T-cell (primary cell): Measurements from ENCODE around the gene EPSTI1. TPM values are rescaled to one million over a fixed set of nuclear protein-coding genes. Genes with fewer than 3 reads are reported as not detected.

ENCODE experiments used
- ATAC-seq, 4 experiments: fragments of 200-7000 bp in 3 of 4; fragments of 150-1000 bp in 1 of 4; cut with Tn5 transposase; replicated peaks in 1 of 4; 1 replicate in 3 of 4; 2 replicates in 1 of 4; pipeline ENCODE4 v1.10.0; 2021; ENCODE audit warnings: moderate library complexity in 3 of 4, mild to moderate bottlenecking in 2 of 4, moderate number of reproducible peaks in 1 of 4
- CTCF ChIA-PET, 2 donors: fragments of 300-600 bp; sonication (Branson Sonifier 250); formaldehyde crosslinking; loops; one replicate each; lab custom pipeline; 2022; ENCODE audit warnings: antibody characterized with exemption in 2 of 2; lab: Charles Lee
- POLR2A ChIA-PET, 2 donors: fragments of 300-600 bp; sonication (Branson Sonifier 250); formaldehyde crosslinking; loops; one replicate each; lab custom pipeline; 2022; ENCODE audit warnings: antibody characterized with exemption in 2 of 2; lab: Charles Lee
- DNase-seq, 35 experiments: peaks; one replicate each; pipeline versions ENCODE4 v3.0.0 to v3.0.0-alpha.2; 2013 to 2023
- H3K27ac ChIP-seq: one replicate; pipeline ENCODE4 v1.5.1; 2013; ENCODE audit warnings: low read length
- H3K27me3 ChIP-seq, 2 experiments: replicated peaks in 1 of 2; 1 replicate in 1 of 2; 2 replicates in 1 of 2; pipeline versions ENCODE4 v1.6.1 to v1.7.0; 2013; ENCODE audit warnings: low read length in 1 of 2, mixed read lengths in 1 of 2; ENCODE audit not compliant: control insufficient read depth in 2 of 2, insufficient read depth in 2 of 2; ENCODE audit errors: extremely low read depth in 1 of 2
- H3K36me3 ChIP-seq, 2 donors: 1 replicate in 1 of 2; 2 replicates in 1 of 2; pipeline versions ENCODE4 v1.6.1 to v1.7.0; 2013; ENCODE audit warnings: low read length in 1 of 2; ENCODE audit not compliant: control insufficient read depth in 2 of 2, insufficient read depth in 1 of 2; ENCODE audit errors: extremely low read depth in 1 of 2
- H3K4me1 ChIP-seq, 2 experiments: 1 replicate in 1 of 2; 2 replicates in 1 of 2; pipeline versions ENCODE4 v1.6.1 to v1.7.0; 2013; ENCODE audit warnings: low read length in 2 of 2, mixed read lengths in 1 of 2; ENCODE audit not compliant: insufficient read depth in 2 of 2, control insufficient read depth in 1 of 2; ENCODE audit errors: extremely low read depth in 1 of 2
- H3K4me3 ChIP-seq, 2 donors: 1 replicate in 1 of 2; 2 replicates in 1 of 2; pipeline versions ENCODE4 v1.5.1 to v1.7.0; 2013; ENCODE audit warnings: mild to moderate bottlenecking in 2 of 2, low read length in 1 of 2, moderate library complexity in 1 of 2; ENCODE audit not compliant: control insufficient read depth in 1 of 2; ENCODE audit errors: extremely low read depth in 1 of 2
- H3K9me3 ChIP-seq: 2 replicates; pipeline ENCODE4 v1.7.0; 2013
- H3K27ac Mint-ChIP-seq, 2 donors: one replicate each; pipeline ENCODE4 v1.8.0; 2020 to 2021; ENCODE audit warnings: mild to moderate bottlenecking in 2 of 2, mixed read lengths in 2 of 2
- H3K27me3 Mint-ChIP-seq, 2 donors: one replicate each; pipeline ENCODE4 v1.8.0; 2021 to 2022; ENCODE audit warnings: mixed read lengths in 2 of 2
- H3K36me3 Mint-ChIP-seq: one replicate; pipeline ENCODE4 v1.8.0; 2021; ENCODE audit warnings: mixed read lengths
- H3K4me1 Mint-ChIP-seq, 3 donors: one replicate each; pipeline ENCODE4 v1.8.0; 2020 to 2022; ENCODE audit warnings: mixed read lengths in 3 of 3, mild to moderate bottlenecking in 1 of 3
- H3K4me3 Mint-ChIP-seq, 3 donors: one replicate each; pipeline ENCODE4 v1.8.0; 2020 to 2022; ENCODE audit warnings: mild to moderate bottlenecking in 3 of 3, mixed read lengths in 3 of 3, moderate library complexity in 3 of 3
- H3K9me3 Mint-ChIP-seq, 3 donors: one replicate each; pipeline ENCODE4 v1.8.0; 2020 to 2022; ENCODE audit warnings: mixed read lengths in 3 of 3
- WGBS: methylation state at CpG from one replicate; pipeline ENCODE4 v1.1.5; 2013; ENCODE audit warnings: missing lambda C conversion rate; ENCODE audit not compliant: insufficient coverage; 5-methylcytosine and 5-hydroxymethylcytosine counted together
- total RNA-seq, 35 experiments: library from RNA in 6 of 35; stranded (reverse) in 6 of 35; fragments of 120-200 nt in 1 of 35; gene quantifications; one replicate each; pipeline versions ENCODE4 v1.2.1 to v1.2.4 and lab custom pipeline; 2013 to 2026

Gene EPSTI1
- total RNA-seq, 5 donors from 2014 or later (not counting 1 experiment from before 2014, with no cell fraction given): 15.3 to 29.9 (median 28.5) TPM

DNA sequence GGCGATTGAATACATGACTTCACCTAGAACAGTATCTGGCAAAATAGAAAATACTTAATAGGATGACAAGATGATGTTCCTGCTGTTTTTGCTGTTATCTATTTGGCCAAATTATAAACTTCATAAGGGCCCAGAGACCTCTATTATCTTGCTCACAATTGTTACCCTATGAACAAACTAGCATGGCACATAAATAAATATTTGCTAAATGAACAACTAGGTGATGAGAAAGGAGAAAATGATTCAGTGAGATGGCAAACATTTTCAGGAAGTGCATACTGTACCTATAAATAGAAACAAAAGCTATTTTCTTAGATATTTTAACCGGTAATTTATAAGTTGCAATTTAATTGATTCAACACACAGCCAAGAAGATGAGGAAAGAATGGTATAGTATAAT is 132.3 kb downstream of the EPSTI1 start:
- Histone ChIP-seq H3K4me3 (no peak overlapping the region), H3K27me3 (no peaks in the 10 kb centered on the region), H3K27ac (no peak overlapping the region), H3K36me3 (no peaks in the 10 kb centered on the region), H3K4me1 (no peaks in the 10 kb centered on the region), H3K9me3 (no peaks in the 10 kb centered on the region)
- no peak for DNase-seq
- ChIA-PET POLR2A (no interaction called here), CTCF (no interaction called here)
- no CpG with 5 or more reads among the region's 2 CpGs for WGBS
- H3K27ac Mint-ChIP-seq: no peak overlapping the region
- no peaks in the 10 kb centered on the region for H3K36me3 Mint-ChIP-seq
- no peaks in the 10 kb centered on the region for H3K9me3 Mint-ChIP-seq
- no peaks in the 10 kb centered on the region for H3K4me1 Mint-ChIP-seq
- H3K4me3 Mint-ChIP-seq: no peak overlapping the region
- H3K27me3 Mint-ChIP-seq: peaks cover 9 to 11% of the 10 kb centered on the region in 2 donors
- no peak for ATAC-seq

DNA sequence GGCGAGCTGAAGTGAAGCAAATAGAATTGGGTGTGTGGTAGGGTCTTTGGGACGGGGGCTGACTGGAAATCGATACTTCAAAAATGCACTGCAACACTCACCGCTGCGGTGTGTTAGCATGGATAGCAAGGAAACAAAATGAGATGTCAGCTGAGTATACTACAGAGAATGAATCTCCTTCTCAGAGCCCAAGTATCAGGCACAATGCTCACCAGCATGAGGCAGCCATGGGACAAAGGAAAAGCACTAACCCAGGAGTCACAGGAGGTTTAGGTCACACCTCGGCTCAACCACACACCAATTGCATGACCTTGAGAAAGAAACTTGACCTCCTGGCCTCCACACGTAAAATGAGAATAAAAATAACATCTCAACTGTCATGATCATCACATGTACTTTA is 136.6 kb downstream of the EPSTI1 start:
- H3K27ac Mint-ChIP-seq: no peak overlapping the region
- CTCF ChIA-PET: no interaction called here

GRCh38 chr13:42852136-42852535 is 139.9 kb downstream of the EPSTI1 start:
- POLR2A ChIA-PET: no interaction called here
- H3K27me3 ChIP-seq: no peaks in the 10 kb centered on the region
- Mint-ChIP-seq H3K36me3 (no peaks in the 10 kb centered on the region), H3K27ac (no peak overlapping the region), H3K4me1 (no peaks in the 10 kb centered on the region), H3K9me3 (no peaks in the 10 kb centered on the region), H3K4me3 (no peak overlapping the region), H3K27me3 (peaks cover 7 to 9% of the 10 kb centered on the region in 2 donors)
- CTCF ChIA-PET: no interaction called here
- no peaks in the 10 kb centered on the region for H3K36me3 ChIP-seq
- DNase-seq: no peak
- no peak overlapping the region for H3K27ac ChIP-seq
- WGBS: no CpG with 5 or more reads among the region's 3 CpGs
- no peaks in the 10 kb centered on the region for H3K9me3 ChIP-seq
- no peak for ATAC-seq
- no peaks in the 10 kb centered on the region for H3K4me1 ChIP-seq
- H3K4me3 ChIP-seq: no peak overlapping the region

More for the DNA sequence above, 136.6 kb downstream of the EPSTI1 start:
- H3K36me3 ChIP-seq: no peaks in the 10 kb centered on the region
- no peak for DNase-seq
- POLR2A ChIA-PET: no interaction called here
- WGBS: 91% methylated on average over 5 of the region's 7 CpGs
- no peak overlapping the region for H3K27ac ChIP-seq
- no peaks in the 10 kb centered on the region for H3K9me3 Mint-ChIP-seq
- no peaks in the 10 kb centered on the region for H3K27me3 ChIP-seq
- H3K27me3 Mint-ChIP-seq: peaks cover 9 to 10% of the 10 kb centered on the region in 2 donors
- no peak overlapping the region for H3K4me3 ChIP-seq
- no peaks in the 10 kb centered on the region for H3K36me3 Mint-ChIP-seq
- no peaks in the 10 kb centered on the region for H3K4me1 ChIP-seq
- no peak overlapping the region for H3K4me3 Mint-ChIP-seq
- no peaks in the 10 kb centered on the region for H3K4me1 Mint-ChIP-seq
- ATAC-seq: no peak
- H3K9me3 ChIP-seq: no peaks in the 10 kb centered on the region

GRCh38 chr13:42849200-42849599 is 142.8 kb downstream of the EPSTI1 start:
- Mint-ChIP-seq H3K9me3 (no peaks in the 10 kb centered on the region), H3K27ac (no peak overlapping the region), H3K4me3 (no peak overlapping the region), H3K36me3 (no peaks in the 10 kb centered on the region), H3K4me1 (no peaks in the 10 kb centered on the region), H3K27me3 (peaks cover 4% of the 10 kb centered on the region in 2 donors)
- Histone ChIP-seq H3K36me3 (no peaks in the 10 kb centered on the region), H3K9me3 (no peaks in the 10 kb centered on the region), H3K27me3 (no peaks in the 10 kb centered on the region), H3K4me3 (no peak overlapping the region), H3K27ac (no peak overlapping the region), H3K4me1 (no peaks in the 10 kb centered on the region)
- ChIA-PET POLR2A (no interaction called here), CTCF (no interaction called here)
- ATAC-seq (no peak), DNase-seq (no peak)
- no CpG with 5 or more reads among the region's 2 CpGs for WGBS

DNA sequence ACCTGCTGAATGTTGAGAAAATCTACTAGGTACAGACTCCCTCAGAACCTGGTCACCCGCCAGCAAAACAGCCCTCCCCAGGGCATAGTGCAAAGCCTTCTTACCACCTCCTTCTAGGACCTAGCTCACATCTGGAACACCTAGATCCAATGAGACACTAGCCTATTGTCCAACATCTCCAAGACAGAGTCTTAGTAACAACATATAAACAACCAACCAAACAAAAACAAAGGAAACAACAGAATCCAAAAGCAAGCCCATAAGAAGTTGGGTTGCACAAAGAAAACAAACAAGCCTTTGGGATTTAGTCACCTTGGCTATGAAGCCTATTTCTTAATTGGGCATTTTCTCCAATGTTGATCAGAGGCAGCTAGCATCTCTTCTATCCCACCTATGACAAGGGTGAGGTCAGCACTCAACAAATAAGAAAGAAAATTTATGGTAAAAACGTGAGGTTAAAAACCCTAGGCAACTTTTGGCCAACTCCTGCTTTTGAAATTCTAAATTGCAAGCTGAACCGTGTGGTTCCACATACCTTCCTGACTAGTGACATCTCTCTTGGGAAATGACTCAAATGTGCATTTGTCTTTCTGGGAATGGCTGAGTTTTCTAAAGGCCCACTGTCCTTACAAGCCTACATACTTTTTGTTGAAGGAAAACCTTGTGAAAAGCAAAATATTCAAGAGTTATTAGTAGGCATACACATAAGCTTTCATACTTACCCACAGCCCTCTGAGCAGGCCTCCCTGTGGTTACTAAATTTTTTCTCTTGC is 144.0 kb downstream of the EPSTI1 start:
- Histone ChIP-seq H3K36me3 (no peaks in the 10 kb centered on the region), H3K27me3 (peaks cover 0 to 6% of the 10 kb centered on the region in 2 experiments), H3K27ac (no peak overlapping the region), H3K4me1 (no peaks in the 10 kb centered on the region), H3K4me3 (no peak overlapping the region), H3K9me3 (no peaks in the 10 kb centered on the region)
- WGBS: no CpG with 5 or more reads among the region's 3 CpGs
- H3K4me3 Mint-ChIP-seq: no peak overlapping the region
- no peak for ATAC-seq
- no peak for DNase-seq
- ChIA-PET POLR2A (no interaction called here), CTCF (no interaction called here)
- H3K36me3 Mint-ChIP-seq: no peaks in the 10 kb centered on the region
- H3K9me3 Mint-ChIP-seq: no peaks in the 10 kb centered on the region
- no peaks in the 10 kb centered on the region for H3K4me1 Mint-ChIP-seq
- H3K27ac Mint-ChIP-seq: no peak overlapping the region
- peaks cover 2 to 3% of the 10 kb centered on the region in 2 donors for H3K27me3 Mint-ChIP-seq

DNA sequence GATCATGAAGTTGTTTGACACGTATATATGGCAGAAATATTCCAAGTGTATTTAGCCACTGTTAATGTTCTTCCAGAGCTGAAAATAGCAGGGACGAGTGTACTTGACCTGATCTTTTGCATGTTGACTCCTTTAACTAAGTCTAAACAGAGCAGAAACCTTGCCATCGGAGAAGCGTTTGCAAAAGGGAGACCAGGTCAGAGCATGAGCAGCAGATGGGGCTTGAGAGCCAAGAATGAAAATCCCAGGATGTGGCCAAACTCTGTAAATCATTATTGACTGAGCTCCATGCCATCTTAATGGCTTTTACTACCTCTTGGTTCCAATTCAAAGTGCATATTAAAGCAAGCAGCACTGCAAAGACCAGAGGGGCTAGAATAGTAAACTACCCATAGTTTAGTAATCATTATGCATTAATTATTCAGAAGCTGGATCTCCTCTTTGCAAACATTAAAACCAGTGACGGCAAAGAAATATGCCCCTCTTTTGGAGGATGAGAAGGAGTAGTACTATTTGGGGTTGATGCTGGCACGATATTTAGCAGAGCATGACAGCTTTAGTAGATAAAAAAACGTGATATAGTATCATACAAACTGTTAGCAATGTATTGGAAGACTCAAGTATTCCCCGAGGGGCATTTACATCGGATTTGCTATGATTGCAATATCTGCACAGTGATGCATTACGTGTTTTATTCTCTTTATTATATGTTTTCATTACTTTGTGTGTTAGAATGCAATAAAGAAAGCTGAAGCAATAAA is 154.9 kb downstream of the EPSTI1 start:
- no peak overlapping the region for H3K4me3 ChIP-seq
- DNase-seq: no peak
- H3K4me1 Mint-ChIP-seq: no peaks in the 10 kb centered on the region
- H3K4me3 Mint-ChIP-seq: no peak overlapping the region
- ATAC-seq: no peak
- H3K27me3 ChIP-seq: no peaks in the 10 kb centered on the region
- H3K27ac Mint-ChIP-seq: no peak overlapping the region
- no peaks in the 10 kb centered on the region for H3K9me3 ChIP-seq
- peaks cover 0 to 6% of the 10 kb centered on the region in 2 donors for H3K27me3 Mint-ChIP-seq
- H3K27ac ChIP-seq: no peak overlapping the region
- H3K4me1 ChIP-seq: no peaks in the 10 kb centered on the region
- POLR2A ChIA-PET: no interaction called here
- CTCF ChIA-PET: no interaction called here
- H3K9me3 Mint-ChIP-seq: no peaks in the 10 kb centered on the region
- H3K36me3 ChIP-seq: no peaks in the 10 kb centered on the region
- 61% methylated on average over 5 of the region's 10 CpGs for WGBS
- H3K36me3 Mint-ChIP-seq: no peaks in the 10 kb centered on the region
